CD14-positive monocyte (primary cell): ENCODE data around the gene TENT5C. TPM values are rescaled to one million over a fixed set of nuclear protein-coding genes. Genes with fewer than 3 reads are reported as not detected.

Experiments
- DNase-seq, 3 donors: peaks; one replicate each; pipeline ENCODE4 v3.0.0-alpha.2; 2011 to 2022
- H2AFZ ChIP-seq: 2 replicates; pipeline ENCODE4 v1.6.0; 2012; ENCODE audit warnings: mild to moderate bottlenecking, low read depth, low read length, inconsistent platforms; ENCODE audit not compliant: insufficient read depth, poor library complexity, severe bottlenecking
- H3K27ac ChIP-seq, 2 donors: 1 replicate in 1 of 2; 2 replicates in 1 of 2; pipeline ENCODE4 v1.5.1; 2012 to 2013; ENCODE audit warnings: low read length in 2 of 2, control low read depth in 1 of 2, inconsistent platforms in 1 of 2, low read depth in 1 of 2, mild to moderate bottlenecking in 1 of 2
- H3K27me3 ChIP-seq, 2 donors: one replicate each; pipeline versions ENCODE4 v1.6.0 to v1.6.1; 2011 to 2013; ENCODE audit warnings: low read length in 2 of 2; ENCODE audit not compliant: control insufficient read depth in 2 of 2, insufficient read depth in 2 of 2
- H3K36me3 ChIP-seq, 2 donors: replicated peaks in 1 of 2; 1 replicate in 1 of 2; 2 replicates in 1 of 2; pipeline versions ENCODE4 v1.5.1 to v1.6.1; 2012 to 2013; ENCODE audit warnings: low read length in 2 of 2, control low read depth in 1 of 2, inconsistent platforms in 1 of 2, mild to moderate bottlenecking in 1 of 2; ENCODE audit not compliant: insufficient read depth in 2 of 2, control insufficient read depth in 1 of 2
- H3K4me1 ChIP-seq, 2 donors: 1 replicate in 1 of 2; 2 replicates in 1 of 2; pipeline versions ENCODE4 v1.5.1 to v1.6.1; 2012 to 2013; ENCODE audit warnings: low read length in 2 of 2, control low read depth in 1 of 2, inconsistent platforms in 1 of 2, mild to moderate bottlenecking in 1 of 2, moderate library complexity in 1 of 2; ENCODE audit not compliant: insufficient read depth in 2 of 2, control insufficient read depth in 1 of 2
- H3K4me2 ChIP-seq: replicated peaks from 2 replicates; pipeline ENCODE3; 2012; ENCODE audit warnings: low read length, moderate library complexity, mild to moderate bottlenecking; ENCODE audit not compliant: poor library complexity, severe bottlenecking; ENCODE audit errors: extremely low read depth
- H3K4me3 ChIP-seq, 3 experiments: fragments of 200-600 bp in 1 of 3; sonication (generic) in 1 of 3; replicated peaks in 1 of 3; 1 replicate in 2 of 3; 2 replicates in 1 of 3; pipeline ENCODE4 v1.5.1; 2011 to 2013; ENCODE audit warnings: low read length in 3 of 3, mild to moderate bottlenecking in 3 of 3, control low read depth in 2 of 3, low read depth in 2 of 3, inconsistent platforms in 1 of 3, moderate library complexity in 1 of 3
- H3K79me2 ChIP-seq: 2 replicates; pipeline ENCODE4 v1.6.0; 2012; ENCODE audit warnings: mild to moderate bottlenecking, control low read depth, inconsistent platforms, low read length, moderate library complexity; ENCODE audit not compliant: insufficient read depth
- H3K9ac ChIP-seq: 2 replicates; pipeline ENCODE4 v1.6.0; 2017; ENCODE audit warnings: low read length, mild to moderate bottlenecking; ENCODE audit not compliant: insufficient read depth, poor library complexity, severe bottlenecking
- H3K9me3 ChIP-seq, 2 donors: replicated peaks in 1 of 2; 1 replicate in 1 of 2; 2 replicates in 1 of 2; pipeline versions ENCODE4 v1.5.1 to v1.6.1; 2012 to 2013; ENCODE audit warnings: low read length in 2 of 2, control low read depth in 1 of 2; ENCODE audit not compliant: control insufficient read depth in 1 of 2, insufficient read depth in 1 of 2
- H4K20me1 ChIP-seq: 2 replicates; pipeline ENCODE4 v1.6.0; 2012; ENCODE audit warnings: mild to moderate bottlenecking, low read length, control low read depth, moderate library complexity; ENCODE audit not compliant: insufficient read depth
- H3K27ac Mint-ChIP-seq, 7 donors: one replicate each; pipeline ENCODE4 v1.8.0; 2020; ENCODE audit warnings: mild to moderate bottlenecking in 7 of 7, mixed read lengths in 7 of 7, moderate library complexity in 6 of 7, inconsistent platforms in 2 of 7
- H3K27me3 Mint-ChIP-seq, 3 donors: one replicate each; pipeline ENCODE4 v1.8.0; 2021 to 2022; ENCODE audit warnings: low read depth in 3 of 3, mild to moderate bottlenecking in 3 of 3, mixed read lengths in 3 of 3, moderate library complexity in 3 of 3, inconsistent platforms in 1 of 3
- H3K36me3 Mint-ChIP-seq, 2 donors: one replicate each; pipeline ENCODE4 v1.8.0; 2020; ENCODE audit warnings: mixed read lengths in 2 of 2, inconsistent platforms in 1 of 2, mild to moderate bottlenecking in 1 of 2
- H3K4me1 Mint-ChIP-seq: one replicate; pipeline ENCODE4 v1.8.0; 2020; ENCODE audit warnings: mild to moderate bottlenecking, mixed read lengths
- H3K4me3 Mint-ChIP-seq, 2 donors: one replicate each; pipeline ENCODE4 v1.8.0; 2020; ENCODE audit warnings: mild to moderate bottlenecking in 2 of 2, mixed read lengths in 2 of 2, moderate library complexity in 1 of 2
- H3K9me3 Mint-ChIP-seq, 7 donors: one replicate each; pipeline ENCODE4 v1.8.0; 2020 to 2022; ENCODE audit warnings: mixed read lengths in 7 of 7, mild to moderate bottlenecking in 6 of 7, moderate library complexity in 6 of 7, inconsistent platforms in 2 of 7
- CTCF ChIP-seq: fragments of 200-600 bp; IDR thresholded peaks from one replicate; pipeline ENCODE4 v1.8.0; 2022; ENCODE audit warnings: antibody characterized with exemption, mild to moderate bottlenecking
- WGBS: methylation state at CpG from one replicate; pipeline ENCODE4 v1.1.5; 2013; ENCODE audit warnings: missing lambda C conversion rate; ENCODE audit not compliant: insufficient coverage; 5-methylcytosine and 5-hydroxymethylcytosine counted together
- intact Hi-C, 2 donors: fragments of 100-400 bp; cut with micrococcal nuclease; formaldehyde crosslinking; loops; one replicate each; pipeline versions ENCODE4 v1.15.0 to v1.15.1; 2023
- polyA plus RNA-seq, 3 donors: library from polyadenylated mRNA; depleted of rRNA in 1 of 3; unstranded in 2 of 3; stranded (reverse) in 1 of 3; fragments of 300-500 nt in 2 of 3; fragments of >200 nt in 1 of 3; fragmentation: Illumina TruSeq in 2 of 3; gene quantifications; 1 replicate in 2 of 3; 2 replicates in 1 of 3; pipeline ENCODE4 v1.2.3, GENCODE V29; 2012 to 2021

The TENT5C gene
- polyA plus RNA-seq, 3 donors, result 0.17 to 0.69 (median 0.27) TPM

GRCh38 chr1:117635805-117636204, 30.0 kb downstream of the TENT5C start:
- Histone ChIP-seq H3K4me1 (no peaks in the 10 kb centered on the region), H4K20me1 (no peaks in the 10 kb centered on the region), H3K27ac (no peak overlapping the region), H3K4me2 (no peak overlapping the region), H3K9ac (no peak overlapping the region), H3K4me3 (no peak overlapping the region), H3K79me2 (no peaks in the 10 kb centered on the region), H3K27me3 (no peaks in the 10 kb centered on the region), H3K36me3 (no peaks in the 10 kb centered on the region), H2AFZ (no peak overlapping the region), H3K9me3 (no peaks in the 10 kb centered on the region)
- H3K9me3 Mint-ChIP-seq, result peaks cover 0 to 1% (median 0%) of the 10 kb centered on the region in 7 donors
- WGBS, result 70% methylated on average over 3 of the region's 3 CpGs
- no peak for TF ChIP-seq CTCF
- intact Hi-C loops, result no loop called here
- H3K4me1 Mint-ChIP-seq, result peaks cover 17% of the 10 kb centered on the region
- H3K36me3 Mint-ChIP-seq, result no peaks in the 10 kb centered on the region
- no peak for DNase-seq
- H3K27me3 Mint-ChIP-seq, result peaks cover 0 to 4% (median 3%) of the 10 kb centered on the region in 3 donors
- no peak overlapping the region for H3K4me3 Mint-ChIP-seq
- H3K27ac Mint-ChIP-seq, result no peak overlapping the region

- peaks cover 0 to 1% (median 0%) of the 10 kb centered on the region in 7 donors for H3K9me3 Mint-ChIP-seq
- DNase-seq, result no peak
Observed at GRCh38 chr1:117636637-117637425, 31.0 kb downstream of the TENT5C start.

More at GRCh38 chr1:117636637-117637425, 31.0 kb downstream of the TENT5C start:
- Histone ChIP-seq H3K4me1 (no peaks in the 10 kb centered on the region), H3K27ac (no peak overlapping the region), H3K27me3 (no peaks in the 10 kb centered on the region), H4K20me1 (no peaks in the 10 kb centered on the region), H2AFZ (no peak overlapping the region), H3K4me3 (no peak overlapping the region), H3K79me2 (no peaks in the 10 kb centered on the region), H3K9ac (no peak overlapping the region), H3K4me2 (no peak overlapping the region), H3K36me3 (no peaks in the 10 kb centered on the region), H3K9me3 (no peaks in the 10 kb centered on the region)
- no peak for TF ChIP-seq CTCF
- Mint-ChIP-seq H3K4me1 (peaks cover 17% of the 10 kb centered on the region), H3K4me3 (no peak overlapping the region), H3K27me3 (peaks cover 0 to 4% (median 3%) of the 10 kb centered on the region in 3 donors), H3K36me3 (no peaks in the 10 kb centered on the region), H3K27ac (no peak overlapping the region)
- intact Hi-C loops, result no loop called here
- 67% methylated on average over 3 of the region's 8 CpGs for WGBS
